CD4-positive, alpha-beta T cell treated with Interferon gamma for 1 hour (primary cell): ENCODE data around the gene TJP3.
A peak's percentile ranks its signal among the peaks of the same experiment; 100 is the strongest.

Experiments
- DNase-seq: peaks from one replicate; pipeline ENCODE4 v3.0.0-alpha.2; 2020

Gene TJP3

DNA sequence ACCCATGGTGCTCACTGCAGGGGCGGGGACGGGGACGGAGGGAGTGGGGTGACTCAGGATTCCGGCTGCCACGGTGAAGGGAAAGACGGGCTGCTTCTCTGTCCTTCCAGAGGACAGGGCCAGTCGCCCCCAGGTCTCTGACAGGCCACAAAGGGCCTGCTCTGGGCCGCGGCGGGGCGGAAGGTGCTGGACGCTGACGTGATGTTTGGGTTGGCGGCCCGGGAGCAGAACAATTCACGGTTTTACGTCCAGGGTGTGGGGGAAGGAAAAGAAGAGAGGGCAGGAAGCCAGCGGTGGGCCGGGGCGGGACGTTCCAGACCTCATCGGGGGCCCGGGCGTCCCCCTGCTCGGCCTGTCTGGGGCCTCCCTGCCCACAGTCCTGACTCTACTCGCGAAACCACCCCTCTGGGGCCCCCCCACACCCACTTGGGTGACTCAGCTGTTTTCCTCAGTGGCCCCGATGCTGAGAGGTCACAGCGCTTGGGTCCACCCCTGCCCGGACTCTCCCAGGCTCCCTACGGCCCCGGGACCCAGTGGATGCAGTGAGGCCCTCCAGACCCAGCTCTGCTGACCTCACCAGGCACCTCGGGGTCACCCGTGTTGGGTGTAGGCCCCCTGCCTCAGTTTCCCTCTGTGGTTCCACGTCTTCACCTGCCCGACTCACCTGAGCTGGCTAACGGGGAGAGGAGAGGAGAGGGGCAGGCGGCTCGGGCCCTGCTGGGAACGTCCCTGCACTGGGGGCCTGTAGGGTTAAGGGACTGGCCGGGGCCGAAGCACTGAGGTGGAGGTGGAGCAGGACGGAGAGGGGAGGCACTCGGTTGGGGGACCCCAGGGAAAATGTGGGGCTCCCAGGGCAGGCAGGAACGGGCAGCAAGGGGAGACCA lies 37.1 kb upstream of the TJP3 start:
- DNase-seq: peak; percentile 49

DNA sequence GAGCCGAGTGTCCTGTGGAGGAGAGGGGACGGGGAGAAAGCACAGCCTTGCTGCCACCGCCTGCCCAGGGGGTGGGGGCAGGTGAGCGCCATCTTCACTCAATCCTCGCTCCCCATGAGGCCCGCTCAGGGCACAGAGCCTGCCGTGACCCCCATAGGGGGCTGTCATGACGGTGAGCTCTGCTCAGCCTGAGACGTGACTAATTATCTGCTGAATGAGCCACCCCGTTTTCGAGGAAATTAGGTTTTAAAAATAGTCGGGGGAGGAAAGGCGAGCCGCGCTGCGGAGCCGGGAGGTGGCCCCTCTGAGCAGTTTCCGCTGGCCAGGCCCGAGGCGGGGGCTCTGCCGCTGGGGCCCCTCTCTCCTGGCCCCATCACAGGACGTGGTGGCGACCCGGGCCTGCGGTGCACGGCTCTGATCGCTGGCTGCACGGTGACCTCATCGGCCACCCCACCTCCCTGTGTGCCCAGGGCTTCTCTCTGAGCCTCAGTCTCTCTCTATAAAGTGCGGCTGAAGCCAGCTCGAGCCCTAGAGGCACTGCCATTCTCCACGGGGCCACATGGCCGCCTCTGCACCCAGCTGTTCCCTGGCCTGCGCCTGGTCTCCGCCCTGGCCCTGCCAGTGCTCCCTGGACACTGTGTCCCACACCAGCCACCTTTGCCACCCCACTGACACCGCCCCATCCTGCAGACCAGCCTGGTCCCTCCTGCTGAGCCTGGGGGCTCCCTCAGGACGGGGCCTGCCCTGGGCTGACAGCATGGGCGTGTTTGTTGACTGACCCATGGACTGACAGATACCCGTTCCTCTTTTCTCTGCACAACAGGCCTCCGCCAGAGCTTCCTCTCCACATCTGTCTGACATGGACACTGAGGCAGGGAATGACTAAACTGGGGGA lies 36.3 kb upstream of the TJP3 start:
- no peak for DNase-seq

DNA sequence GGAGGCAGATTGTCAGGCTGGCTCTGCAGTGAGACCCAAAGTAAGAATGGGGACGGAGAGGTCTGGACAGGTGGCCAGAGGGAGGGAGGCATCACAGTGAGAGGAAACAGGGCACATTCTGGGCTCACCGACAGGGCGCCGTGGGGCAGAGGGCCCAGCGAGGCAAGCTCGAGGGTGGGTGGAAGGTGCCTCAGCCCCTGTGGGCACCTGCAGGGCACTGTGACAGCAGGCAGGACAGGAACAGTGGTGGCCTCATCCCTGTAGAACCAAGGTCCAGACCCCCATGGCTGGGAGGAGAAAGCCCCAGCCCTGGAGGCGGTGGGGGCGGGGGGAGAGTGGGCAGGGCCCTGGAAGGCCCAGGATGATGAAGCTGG lies 35.6 kb upstream of the TJP3 start:
- no peak for DNase-seq

DNA sequence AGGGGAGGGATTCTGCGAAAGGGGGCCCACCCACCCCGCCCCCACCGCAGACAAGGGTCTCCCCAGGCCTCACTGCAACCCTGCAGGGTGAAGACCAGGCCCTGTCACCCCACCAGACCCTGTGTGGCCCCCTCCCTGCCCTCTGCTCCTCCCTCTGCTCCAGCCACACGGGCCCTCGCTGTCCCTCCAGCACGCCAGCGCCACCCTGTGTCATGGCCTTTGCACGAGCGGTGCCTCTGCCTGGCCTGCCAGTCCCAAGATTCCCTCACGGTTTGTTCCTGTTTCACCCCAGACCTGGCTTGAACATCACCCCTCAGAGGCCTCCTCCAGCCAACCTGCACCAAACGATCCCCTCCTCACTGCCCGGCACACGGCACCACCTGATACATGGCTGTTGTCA lies 35.2 kb upstream of the TJP3 start:
- no peak for DNase-seq

DNA sequence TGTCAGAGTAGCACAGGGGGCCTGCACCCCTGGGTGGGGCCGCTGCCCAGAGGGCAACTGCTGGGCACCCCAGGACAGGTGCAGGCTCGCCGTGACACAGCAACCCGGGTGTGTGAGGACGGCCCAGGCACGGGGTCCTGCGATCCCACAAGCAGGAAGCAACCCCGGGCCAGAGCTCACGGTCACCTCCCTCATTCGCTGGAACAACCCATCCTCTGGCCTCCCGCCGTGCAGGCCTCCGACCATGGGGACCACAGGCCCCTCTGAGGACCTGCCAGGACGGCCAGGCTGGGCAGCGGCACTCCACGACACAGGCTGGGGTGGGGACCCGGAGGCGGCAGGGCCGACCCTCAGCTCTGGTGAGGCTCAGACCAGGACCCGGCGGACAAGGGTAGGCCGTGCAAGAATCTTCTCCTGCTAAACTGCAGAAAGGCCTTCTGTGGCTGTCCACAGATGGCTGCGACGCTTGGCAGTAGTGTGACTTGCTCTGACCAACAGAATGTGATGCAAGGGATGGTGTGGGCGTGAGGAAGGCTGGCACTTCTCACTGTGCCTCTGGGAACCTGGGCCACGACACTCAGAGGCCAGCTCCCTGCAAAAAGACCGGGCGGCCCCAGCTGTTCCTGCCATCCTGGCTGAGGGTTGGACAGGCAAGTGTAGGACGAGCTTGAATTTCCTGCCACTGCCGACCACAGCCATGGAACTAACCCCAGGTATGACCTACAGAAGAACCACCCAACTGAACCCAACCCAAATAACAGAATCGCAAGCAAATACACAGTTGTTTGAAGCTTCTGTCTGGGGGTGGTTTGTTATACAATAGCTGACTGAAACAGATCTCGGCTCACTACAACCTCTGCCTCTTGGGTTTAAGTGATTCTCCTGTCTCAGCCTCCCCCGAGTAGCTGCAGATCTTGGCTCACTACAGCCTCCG lies 34.4 kb upstream of the TJP3 start:
- DNase-seq: no peak

DNA sequence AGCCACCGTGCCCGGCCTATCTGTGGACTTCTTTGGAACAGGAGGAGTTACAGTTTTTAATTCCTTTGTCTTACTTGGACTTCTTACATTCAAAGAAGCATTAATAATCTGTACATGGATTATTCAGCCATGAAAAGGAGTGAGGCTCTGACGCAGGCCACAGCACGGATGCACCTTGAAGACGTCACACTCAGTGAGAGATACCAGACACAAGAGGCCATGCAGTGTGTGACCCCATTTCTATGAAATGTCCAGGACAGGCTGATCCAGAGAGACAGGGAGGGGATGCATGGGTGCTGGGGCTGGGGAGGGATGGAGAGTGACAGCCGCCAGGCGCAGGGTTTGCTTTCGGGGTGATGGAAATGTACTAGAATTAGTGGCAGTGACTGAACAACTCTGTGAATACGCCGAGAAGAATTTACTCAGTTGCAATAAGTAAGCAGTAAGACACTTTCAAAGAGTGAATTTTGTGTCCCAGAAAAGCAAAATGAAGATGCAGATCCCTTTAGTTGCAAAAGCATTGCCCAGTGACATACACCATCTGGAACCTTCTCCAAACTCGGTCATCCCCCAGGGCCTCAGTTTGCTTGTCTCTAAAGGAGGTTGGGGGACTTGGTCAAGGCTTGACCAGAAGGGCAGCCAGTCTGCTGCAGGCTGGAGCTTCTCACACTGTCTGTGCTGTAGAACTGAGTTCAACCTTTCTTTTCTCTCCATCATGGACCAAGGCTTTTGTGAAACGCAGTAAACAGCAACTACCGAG lies 33.2 kb upstream of the TJP3 start:
- DNase-seq: no peak

DNA sequence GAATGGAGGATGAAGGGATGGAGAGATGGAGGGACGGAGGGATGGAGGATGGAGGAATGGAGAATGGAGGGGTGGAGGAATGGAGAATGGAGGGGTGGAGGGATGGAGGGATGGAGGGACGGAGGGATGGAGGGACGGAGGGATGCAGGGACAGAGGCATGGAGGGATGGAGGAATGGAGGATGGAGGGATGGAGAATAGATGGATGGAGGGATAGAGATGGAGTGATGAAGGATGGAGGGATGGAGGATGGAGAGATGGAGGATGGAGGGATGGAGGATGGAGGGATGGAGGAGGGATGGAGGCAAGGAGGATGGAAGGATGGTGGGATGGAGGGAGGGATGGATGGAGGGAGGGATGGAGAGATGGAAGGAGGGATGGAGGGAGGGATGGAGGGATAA lies 30.0 kb upstream of the TJP3 start:
- no peak for DNase-seq

DNA sequence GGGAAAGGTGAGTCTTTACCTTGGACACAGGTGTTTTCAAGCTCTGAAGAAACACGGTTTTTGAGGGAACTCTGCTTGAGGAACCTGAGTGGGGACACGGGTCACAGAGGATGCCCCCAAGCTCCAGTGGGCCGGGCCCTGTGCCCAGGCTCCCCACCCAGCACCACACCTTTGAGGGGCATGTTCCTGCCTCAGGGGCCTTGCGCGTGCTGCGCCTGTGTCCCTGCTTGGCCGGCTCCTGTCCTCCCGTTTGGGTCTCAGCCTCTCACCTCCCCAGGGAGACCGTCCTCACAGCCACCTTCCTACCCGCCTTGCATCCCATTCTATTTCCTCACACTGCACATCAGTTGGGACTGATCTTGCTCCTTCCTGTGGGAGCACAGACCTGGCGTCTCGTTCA lies 29.0 kb upstream of the TJP3 start:
- DNase-seq: no peak

DNA sequence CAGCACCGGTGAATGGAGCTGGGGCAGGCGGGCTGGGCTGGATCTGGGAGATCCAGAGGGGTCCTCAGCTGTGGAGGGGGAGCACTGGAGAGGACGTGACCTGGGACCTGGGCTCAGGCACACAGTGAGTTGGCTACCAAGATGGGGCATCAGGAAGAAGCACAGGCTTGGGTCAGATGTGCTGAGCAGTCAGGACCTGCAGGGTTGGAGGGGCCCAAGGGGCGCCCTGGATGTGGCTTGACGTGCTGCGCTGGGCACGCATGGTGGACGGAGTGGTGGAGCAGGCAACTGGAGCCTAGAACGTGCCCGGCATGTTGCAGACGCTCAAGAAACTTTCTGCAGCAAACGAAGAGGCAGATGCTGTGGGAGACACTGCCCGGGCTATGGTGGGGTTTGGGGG lies 28.6 kb upstream of the TJP3 start:
- no peak for DNase-seq

DNA sequence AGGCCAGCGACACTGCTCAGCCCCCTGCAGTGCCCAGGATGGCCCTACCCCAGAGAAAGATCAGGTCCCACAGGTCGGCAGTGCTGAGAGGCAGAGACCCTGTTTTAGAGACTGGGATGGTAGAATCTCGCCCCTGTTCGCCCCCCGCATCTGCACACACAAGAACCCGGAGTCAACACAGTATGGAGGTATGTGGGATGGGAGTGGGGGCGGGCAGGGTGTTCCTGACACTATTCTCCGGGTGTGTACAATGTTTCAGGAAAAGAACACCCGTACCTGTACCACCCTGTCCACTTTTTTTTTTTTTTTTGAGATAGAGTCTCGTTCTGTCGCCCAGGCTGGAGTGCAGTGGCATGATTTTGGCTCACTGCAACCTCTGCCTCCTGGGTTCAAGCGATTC lies 27.2 kb upstream of the TJP3 start:
- DNase-seq: no peak

DNA sequence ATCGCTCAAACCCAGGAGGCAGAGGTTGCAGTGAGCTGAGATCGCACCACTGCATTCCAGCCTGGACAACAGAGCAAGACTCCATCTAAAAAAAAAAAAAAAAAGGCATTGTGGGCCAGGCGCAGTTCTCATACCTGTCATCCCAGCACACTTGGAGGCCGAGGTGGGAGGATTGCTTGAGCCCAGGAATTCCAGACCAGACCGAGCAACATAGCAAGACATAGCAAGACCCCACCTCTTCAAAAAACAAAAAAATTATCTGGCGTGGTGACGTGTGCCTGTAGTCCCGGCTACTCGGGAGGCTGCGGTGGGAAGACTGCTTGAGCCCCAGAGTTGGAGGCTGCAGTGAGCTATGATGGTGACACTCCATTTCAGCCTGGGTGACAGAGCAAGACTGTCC lies 25.9 kb upstream of the TJP3 start:
- DNase-seq: no peak

DNA sequence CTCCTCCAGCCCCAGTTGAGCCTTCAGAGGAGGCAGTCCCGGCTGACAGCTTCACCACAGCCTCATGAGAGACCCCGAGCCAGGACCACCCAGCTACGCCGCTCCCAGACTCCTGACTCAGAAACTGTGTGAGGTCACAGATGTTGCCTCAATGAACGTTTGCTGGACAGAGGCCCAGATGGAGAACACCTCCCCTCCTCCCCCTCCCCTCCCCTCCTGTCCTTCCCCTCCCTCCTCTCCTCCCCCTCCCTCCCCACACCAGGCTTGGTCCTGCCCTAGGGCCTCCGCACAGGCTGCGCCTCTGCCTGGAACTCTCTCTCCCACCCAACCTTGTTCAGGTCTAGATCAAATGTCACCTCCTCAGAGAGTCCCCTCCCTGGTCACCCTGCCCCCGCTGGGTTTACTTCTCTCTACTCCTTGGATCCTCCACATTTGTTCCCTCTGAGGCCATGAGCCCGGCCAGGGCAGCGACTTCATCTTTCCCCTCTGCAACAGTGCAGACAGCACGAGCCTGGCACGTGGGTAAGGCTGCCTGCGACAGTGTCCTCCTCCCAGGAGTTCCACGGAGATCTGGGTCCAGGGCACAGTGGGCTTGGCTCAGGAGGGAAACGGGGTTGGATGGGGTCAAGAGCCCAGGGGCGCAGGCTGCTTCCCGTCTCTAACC lies 25.3 kb upstream of the TJP3 start:
- no peak for DNase-seq

DNA sequence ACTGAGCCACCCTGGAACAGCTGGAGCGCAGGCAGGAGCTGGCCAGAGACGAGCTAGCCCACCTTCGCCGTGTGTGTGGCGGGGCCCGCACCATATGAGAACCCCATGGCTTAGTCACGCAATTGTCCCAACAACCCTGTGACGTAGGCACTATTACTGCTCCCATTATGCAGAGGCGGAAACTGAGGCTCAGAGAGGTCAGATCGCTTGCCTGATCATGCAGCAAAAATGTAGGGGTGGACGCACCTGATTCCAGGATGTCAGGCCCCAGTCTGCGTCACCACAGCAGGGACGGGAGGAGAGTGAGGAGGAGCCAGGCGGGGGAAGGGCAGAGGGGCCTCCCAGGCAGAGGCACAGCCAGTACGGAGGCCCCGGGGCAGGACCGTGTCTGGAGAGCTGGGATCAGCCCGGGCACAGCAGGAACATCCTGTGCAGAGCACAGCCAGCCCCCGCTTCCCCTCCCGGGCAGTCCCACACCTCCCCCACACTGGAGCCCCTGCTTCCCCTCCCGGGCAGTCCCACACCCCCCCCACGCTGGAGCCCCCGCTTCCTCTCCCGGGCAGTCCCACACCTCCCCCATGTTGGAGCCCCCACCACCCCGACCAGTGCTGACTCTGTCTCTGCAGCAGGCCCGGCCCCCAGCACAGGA lies 24.7 kb upstream of the TJP3 start:
- no peak for DNase-seq

DNA sequence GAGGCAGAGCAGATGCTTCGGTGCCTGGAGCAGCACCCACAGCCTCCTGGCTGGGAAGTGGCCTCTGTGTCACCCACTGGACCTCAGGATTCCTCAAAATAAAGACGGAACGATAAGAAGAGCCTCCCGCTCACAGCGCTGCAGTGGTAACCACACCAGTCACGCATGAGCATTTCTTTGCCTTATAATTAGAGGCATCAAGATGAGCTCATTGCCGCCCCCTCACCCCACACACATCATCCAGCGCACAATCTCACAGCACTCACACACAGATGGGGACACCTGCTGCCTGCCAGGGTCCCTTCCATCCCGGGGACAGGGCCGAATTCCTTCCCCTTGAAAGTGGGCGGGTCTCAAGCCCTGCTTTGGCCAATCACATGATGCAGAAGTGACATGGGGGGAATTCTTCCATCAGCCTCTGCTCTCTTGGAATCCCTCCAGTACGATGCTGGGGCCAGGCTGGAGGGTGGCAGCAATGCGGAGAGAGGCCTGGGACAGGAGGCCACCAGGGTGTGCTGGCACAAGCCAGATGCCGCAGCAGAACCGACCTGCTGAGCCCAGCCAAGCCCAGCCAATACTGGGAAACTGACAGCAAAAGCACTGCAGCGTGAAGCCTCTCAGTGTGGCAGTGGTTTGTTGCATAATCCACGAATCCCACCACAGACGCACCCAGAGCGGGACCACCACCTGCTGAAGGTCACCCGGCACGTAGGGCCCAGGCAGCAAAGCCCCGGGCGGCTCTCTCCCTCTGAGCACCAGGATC lies 23.9 kb upstream of the TJP3 start:
- no peak for DNase-seq

DNA sequence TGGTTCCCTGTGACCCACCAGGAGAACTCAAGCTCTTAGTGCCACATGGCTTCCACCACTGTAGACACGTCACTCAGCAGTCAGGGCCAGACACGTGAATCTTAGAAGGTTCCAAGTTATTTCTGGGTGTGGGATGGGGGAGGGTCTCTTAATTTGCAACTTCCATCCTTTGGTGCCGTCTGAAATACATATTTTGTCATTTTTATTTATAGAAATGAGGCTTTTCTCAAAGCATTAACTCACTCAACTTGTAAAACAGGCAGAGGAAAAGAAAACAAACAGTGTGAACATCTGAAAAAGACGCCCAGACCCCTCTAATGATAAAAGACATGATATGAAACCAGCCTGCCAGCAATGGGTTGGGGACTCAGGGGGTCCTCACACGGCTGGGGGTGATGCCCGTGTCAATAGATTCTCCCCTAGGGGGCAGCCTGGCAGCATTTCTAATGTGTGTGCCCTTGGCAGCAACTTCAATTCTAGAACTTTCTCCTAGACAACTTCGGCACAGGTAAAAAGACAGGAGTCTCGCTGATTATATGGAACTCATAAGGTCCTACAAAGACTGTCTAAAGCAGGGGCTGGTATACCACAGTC lies 23.3 kb upstream of the TJP3 start:
- DNase-seq: no peak

DNA sequence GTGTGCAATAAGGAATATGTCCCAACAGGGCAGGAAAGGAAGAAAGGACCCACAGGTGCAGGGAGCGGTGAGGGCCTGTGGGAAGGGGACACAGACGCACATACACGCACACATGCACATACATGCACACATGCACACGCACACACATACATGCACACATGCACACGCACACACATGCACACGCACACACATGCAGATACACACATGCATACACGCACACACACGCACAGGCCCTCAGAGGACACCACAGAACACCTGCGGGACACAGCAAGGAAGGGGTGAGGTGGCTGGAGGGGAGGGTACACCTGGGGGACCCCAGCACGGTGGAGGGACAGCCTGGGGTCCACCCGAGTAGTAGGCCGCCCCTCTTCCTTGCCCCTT lies 20.8 kb upstream of the TJP3 start:
- DNase-seq: no peak

DNA sequence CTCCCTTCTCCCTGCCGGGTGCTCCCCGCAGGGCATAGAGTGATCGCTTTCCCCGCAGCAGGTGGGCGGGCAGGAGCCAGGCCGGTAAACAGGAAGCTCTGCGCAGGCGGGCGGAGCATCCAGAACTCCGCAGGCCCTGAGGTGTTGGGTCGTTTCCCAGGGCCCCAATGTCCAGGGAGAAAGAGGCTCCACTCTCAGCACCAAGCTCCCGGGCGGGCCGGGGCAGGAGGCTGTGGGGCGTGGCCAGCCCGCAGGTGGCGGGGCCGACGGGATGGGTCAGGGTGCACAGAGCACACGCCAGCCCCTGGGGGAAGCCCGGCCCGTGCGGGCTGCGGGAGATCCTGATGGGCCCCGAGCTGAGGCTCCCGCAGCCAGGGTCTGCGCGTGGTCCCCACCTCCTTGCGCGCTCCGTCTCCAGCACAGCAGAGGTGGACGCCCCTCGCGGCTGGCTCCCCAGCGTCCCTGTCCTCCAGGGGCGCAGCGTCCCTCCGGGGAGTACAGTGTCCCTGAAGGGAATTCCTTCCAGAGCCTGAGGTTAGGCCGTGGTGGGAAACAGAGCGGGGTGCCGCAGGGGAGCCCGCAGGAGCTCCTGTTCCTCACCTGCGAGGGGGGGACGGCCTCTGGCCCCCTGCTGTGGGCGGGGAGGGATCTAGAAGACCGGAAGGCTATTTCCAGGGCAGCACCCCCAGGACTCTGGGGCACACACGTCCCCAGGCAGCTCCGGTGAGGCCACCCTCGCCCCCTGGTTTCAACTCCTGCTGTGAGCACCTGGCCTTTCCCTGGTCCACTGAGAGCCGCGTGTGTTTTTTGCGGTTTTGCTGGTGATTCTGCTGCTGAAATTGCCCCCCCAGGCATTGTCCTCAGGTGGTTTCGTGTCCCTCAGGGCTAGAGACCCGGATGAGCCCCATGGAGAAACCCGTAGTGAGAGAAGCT lies 20.1 kb upstream of the TJP3 start:
- DNase-seq: no peak

DNA sequence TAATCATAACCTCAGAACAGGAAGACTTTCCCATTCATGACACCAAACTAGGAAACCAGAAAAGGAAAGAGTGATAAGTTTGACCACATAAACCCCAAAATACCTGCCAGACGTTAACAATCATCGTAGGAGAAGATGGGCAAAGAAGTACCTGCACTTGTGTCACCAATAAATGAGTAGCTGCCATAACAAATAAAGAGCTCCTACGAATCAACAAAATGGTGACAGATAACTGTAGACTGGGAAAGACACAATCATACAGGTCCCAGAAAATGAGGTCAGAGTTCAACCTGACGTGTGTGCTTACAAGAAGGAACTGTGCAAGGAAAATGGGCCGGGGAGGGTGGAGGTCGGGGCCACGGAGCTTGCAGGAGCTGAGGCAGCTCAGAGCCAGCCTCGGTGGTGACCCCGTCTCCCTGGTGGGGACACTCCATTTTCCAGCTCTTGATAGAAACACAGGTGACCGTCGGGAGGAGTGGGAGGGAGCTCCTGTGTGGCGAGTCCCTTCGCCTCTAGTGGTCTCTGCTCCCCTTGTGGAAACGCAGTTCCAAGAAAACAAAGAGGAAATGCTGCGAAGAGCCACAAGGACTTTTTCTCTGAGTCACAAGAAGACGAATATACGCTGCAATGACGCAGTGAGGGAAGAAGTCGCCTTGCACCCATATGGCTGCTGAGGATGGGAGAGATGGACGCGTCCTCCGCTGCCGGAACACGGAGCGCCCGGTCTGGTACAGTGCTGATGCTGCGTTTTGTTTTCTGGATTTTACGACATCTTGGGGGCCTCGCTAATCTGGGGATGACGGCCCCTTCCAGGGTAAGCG lies 17.4 kb upstream of the TJP3 start:
- no peak for DNase-seq
